ENCODE measurements around the gene PCNX3. TPM values are rescaled to one million over a fixed set of nuclear protein-coding genes. Genes with fewer than 3 reads are reported as not detected.
"Not testable (repeated sequence)": the region's sequence is repeated elsewhere in the genome, so short reads cannot be mapped to it uniquely, and the experiment has no call there.

The PCNX3 gene
- total and polyA plus RNA-seq, 5 donors from 2014 or later: 1.9 to 61.3 (median 2.5) TPM

DNA sequence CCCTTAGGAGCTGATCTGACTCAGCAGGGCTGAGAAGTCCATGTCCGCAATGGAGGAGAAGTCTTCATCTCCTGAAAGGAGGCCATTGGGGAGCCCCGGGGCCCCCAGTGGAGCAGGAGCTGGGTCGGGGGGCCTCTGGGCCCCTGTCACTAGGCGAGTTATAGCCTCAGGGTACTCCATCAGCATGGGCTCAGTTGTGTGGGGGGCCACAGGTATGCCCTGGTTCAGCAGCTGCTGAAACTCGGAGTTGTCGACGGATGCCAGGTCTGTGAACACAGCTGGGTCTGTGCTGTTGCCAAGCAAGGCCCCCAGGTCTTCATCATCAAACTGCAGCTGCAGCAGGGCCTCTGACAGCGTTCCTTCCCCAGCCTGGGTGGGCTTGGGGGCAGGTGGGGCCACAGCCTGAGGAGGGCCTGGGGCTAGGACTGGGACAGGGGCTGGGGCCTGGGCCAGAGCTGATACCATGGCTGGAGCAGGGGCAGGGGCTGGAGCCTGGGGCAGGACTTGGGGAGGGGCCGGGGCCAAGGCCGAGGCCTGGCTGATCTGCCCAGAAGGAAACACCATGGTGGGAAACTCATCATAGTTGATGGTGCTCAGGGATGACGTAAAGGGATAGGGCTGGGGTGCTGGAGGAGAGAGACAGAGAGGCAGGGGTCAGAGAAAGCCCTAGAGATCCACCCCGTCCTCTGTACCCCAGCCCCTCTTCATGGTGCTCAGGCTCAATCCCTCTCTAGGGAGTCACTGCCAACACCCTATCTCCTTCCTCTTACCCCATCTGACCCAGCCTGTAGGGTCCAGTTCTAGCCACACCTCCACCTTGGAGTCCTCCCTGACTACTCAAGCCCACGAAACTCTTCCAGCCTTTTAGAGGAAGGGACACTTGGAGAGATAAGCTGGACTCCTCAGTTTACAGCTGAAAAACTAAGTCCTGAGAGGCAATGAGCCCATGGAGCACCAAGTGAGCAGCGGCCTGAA lies 39.1 kb downstream of the PCNX3 start:
- peaks cover 35% of the 10 kb centered on the region for H3K4me1 ChIP-seq (ENCODE audit: control insufficient read depth, insufficient read depth, low read length, poor library complexity, severe bottlenecking)
- no peak overlapping the region for H3K4me3 ChIP-seq (ENCODE audit: low read depth, low read length)
- no peaks in the 10 kb centered on the region for H3K9me3 ChIP-seq (ENCODE audit: control insufficient read depth in 2 of 2, low read length in 2 of 2)
- H3K27me3 Mint-ChIP-seq: peaks cover 15% of the 10 kb centered on the region
- peak overlapping the region in 1 of 4 donors; percentile 32 for H3K4me3 Mint-ChIP-seq
- H3K36me3 ChIP-seq (ENCODE audit: control insufficient read depth, insufficient read depth, low read length): peaks cover 71% of the 10 kb centered on the region
- DNase-seq (no peak), ATAC-seq (ENCODE audit: low read depth in 2 of 2) (no peak)
- H3K27ac ChIP-seq (ENCODE audit: insufficient read depth, low read length, poor library complexity, severe bottlenecking): peak overlapping the region; percentile 99
- peaks cover 13 to 64% (median 41%) of the 10 kb centered on the region in 4 donors for H3K4me1 Mint-ChIP-seq
- H3K9me3 Mint-ChIP-seq: no peaks in the 10 kb centered on the region
- peaks cover 39% of the 10 kb centered on the region for H3K36me3 Mint-ChIP-seq
- H3K27me3 ChIP-seq (ENCODE audit: control insufficient read depth, insufficient read depth, low read length): no peaks in the 10 kb centered on the region
- peak overlapping the region in 2 of 3 donors; percentile 83 to 93 for H3K27ac Mint-ChIP-seq

DNA sequence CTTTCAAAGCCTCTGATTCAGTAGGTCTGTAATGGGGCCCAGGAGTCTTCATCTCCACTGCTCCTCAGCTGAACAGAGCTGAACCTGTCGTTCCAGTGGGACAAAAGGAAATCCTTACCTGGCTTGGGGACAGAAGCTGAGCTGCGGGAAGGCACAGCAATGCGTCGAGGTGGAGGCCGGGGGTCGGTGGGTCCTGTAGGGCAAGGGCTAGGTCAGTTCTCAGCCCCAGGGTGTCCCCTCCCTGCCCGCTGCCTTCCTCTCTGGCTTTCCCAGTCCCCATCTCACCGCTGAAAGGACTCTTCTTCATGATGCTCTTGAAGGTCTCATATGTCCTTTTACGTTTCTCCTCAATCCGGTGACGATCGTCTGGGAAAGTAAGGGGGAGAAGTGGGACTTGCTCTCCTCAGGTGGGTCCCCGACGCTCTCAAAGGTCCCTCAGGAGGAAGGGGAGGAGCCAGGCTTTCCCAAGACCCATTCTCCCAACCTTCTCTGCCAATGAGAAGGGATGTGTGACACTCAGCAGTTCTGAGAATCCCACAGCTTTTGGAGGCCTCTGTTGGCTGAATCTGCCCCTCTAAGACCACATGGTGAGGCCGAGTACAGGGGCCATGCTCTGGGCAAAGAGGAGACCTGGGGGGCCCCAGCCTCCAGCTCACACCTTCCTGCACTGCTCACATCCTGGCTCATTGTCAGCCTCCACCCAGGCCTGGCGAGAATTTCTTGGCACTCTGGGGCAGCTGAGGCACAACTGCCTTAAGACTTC lies 40.2 kb downstream of the PCNX3 start:
- H3K36me3 Mint-ChIP-seq: peaks cover 46% of the 10 kb centered on the region
- Histone ChIP-seq H3K4me3 (ENCODE audit: low read depth, low read length) (no peak overlapping the region), H3K27me3 (ENCODE audit: control insufficient read depth, insufficient read depth, low read length) (no peaks in the 10 kb centered on the region), H3K27ac (ENCODE audit: insufficient read depth, low read length, poor library complexity, severe bottlenecking) (no peak overlapping the region), H3K4me1 (ENCODE audit: control insufficient read depth, insufficient read depth, low read length, poor library complexity, severe bottlenecking) (peaks cover 46% of the 10 kb centered on the region), H3K36me3 (ENCODE audit: control insufficient read depth, insufficient read depth, low read length) (peaks cover 68% of the 10 kb centered on the region), H3K9me3 (ENCODE audit: control insufficient read depth in 2 of 2, low read length in 2 of 2) (no peaks in the 10 kb centered on the region)
- H3K4me3 Mint-ChIP-seq: peak overlapping the region in 1 of 4 donors; percentile 83
- H3K27ac Mint-ChIP-seq: peak overlapping the region in 2 of 3 donors; percentile 64 to 83
- peaks cover 13 to 73% (median 43%) of the 10 kb centered on the region in 4 donors for H3K4me1 Mint-ChIP-seq
- no peak for DNase-seq
- no peaks in the 10 kb centered on the region for H3K9me3 Mint-ChIP-seq
- peaks cover 15% of the 10 kb centered on the region for H3K27me3 Mint-ChIP-seq
- no peak for ATAC-seq (ENCODE audit: low read depth in 2 of 2)

- H3K4me1 ChIP-seq (ENCODE audit: control insufficient read depth, insufficient read depth, low read length, poor library complexity, severe bottlenecking): peaks cover 49% of the 10 kb centered on the region
- no peaks in the 10 kb centered on the region for H3K9me3 ChIP-seq (ENCODE audit: control insufficient read depth in 2 of 2, low read length in 2 of 2)
- Mint-ChIP-seq H3K36me3 (peaks cover 46% of the 10 kb centered on the region), H3K4me1 (peaks cover 13 to 69% (median 36%) of the 10 kb centered on the region in 4 donors), H3K9me3 (no peaks in the 10 kb centered on the region), H3K27me3 (peaks cover 8% of the 10 kb centered on the region), H3K27ac (peak overlapping the region; percentile 13 to 75 (median 62)), H3K4me3 (peak overlapping the region in 1 of 4 donors; percentile 83)
- ATAC-seq (ENCODE audit: low read depth in 2 of 2) (no peak), DNase-seq (no peak)
- H3K4me3 ChIP-seq (ENCODE audit: low read depth, low read length): no peak overlapping the region
- no peak overlapping the region for H3K27ac ChIP-seq (ENCODE audit: insufficient read depth, low read length, poor library complexity, severe bottlenecking)
- no peaks in the 10 kb centered on the region for H3K27me3 ChIP-seq (ENCODE audit: control insufficient read depth, insufficient read depth, low read length)
- peaks cover 68% of the 10 kb centered on the region for H3K36me3 ChIP-seq (ENCODE audit: control insufficient read depth, insufficient read depth, low read length)
Observed at GRCh38 chr11:65657426-65657825, 41.9 kb downstream of the PCNX3 start.

GRCh38 chr11:65658174-65659021 lies 42.8 kb downstream of the PCNX3 start:
- no peak overlapping the region for H3K4me3 ChIP-seq (ENCODE audit: low read depth, low read length)
- no peak for ATAC-seq (ENCODE audit: low read depth in 2 of 2)
- peaks cover 13 to 60% (median 29%) of the 10 kb centered on the region in 4 donors for H3K4me1 Mint-ChIP-seq
- H3K27me3 Mint-ChIP-seq: peaks cover 4% of the 10 kb centered on the region
- H3K36me3 Mint-ChIP-seq: peaks cover 46% of the 10 kb centered on the region
- H3K4me3 Mint-ChIP-seq: peak overlapping the region in 2 of 4 donors; percentile 59 to 89
- no peak for DNase-seq
- H3K9me3 ChIP-seq (ENCODE audit: control insufficient read depth in 2 of 2, low read length in 2 of 2): no peaks in the 10 kb centered on the region
- H3K27ac Mint-ChIP-seq: no peak overlapping the region
- peaks cover 68% of the 10 kb centered on the region for H3K36me3 ChIP-seq (ENCODE audit: control insufficient read depth, insufficient read depth, low read length)
- H3K27me3 ChIP-seq (ENCODE audit: control insufficient read depth, insufficient read depth, low read length): no peaks in the 10 kb centered on the region
- no peak overlapping the region for H3K27ac ChIP-seq (ENCODE audit: insufficient read depth, low read length, poor library complexity, severe bottlenecking)
- H3K4me1 ChIP-seq (ENCODE audit: control insufficient read depth, insufficient read depth, low read length, poor library complexity, severe bottlenecking): peaks cover 43% of the 10 kb centered on the region
- H3K9me3 Mint-ChIP-seq: no peaks in the 10 kb centered on the region

DNA sequence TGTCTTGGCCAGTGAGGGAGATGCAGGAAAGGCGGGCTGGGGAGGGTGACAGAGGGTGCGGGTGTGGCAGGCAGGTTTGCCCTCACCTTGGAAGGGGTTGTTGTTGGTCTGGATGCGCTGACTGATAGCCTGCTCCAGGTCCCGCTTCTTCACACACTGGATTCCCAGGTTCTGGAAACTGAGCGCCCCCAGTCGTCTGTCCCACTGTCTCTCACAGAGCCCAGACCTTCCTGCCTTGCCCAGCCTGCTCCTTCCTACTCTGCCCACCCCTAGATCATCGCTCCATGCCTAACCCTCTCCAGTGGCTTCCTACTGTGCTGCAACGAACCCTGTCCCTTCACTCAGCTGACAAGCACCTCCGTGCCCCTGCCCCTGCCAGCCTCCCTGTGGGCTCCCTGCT lies 44.5 kb downstream of the PCNX3 start:
- no peak for ATAC-seq (ENCODE audit: low read depth in 2 of 2)
- H3K27me3 ChIP-seq (ENCODE audit: control insufficient read depth, insufficient read depth, low read length): no peaks in the 10 kb centered on the region
- no peak overlapping the region for H3K27ac ChIP-seq (ENCODE audit: insufficient read depth, low read length, poor library complexity, severe bottlenecking)
- H3K27ac Mint-ChIP-seq: peak overlapping the region; percentile 76 to 92 (median 90)
- no peaks in the 10 kb centered on the region for H3K9me3 Mint-ChIP-seq
- H3K4me1 Mint-ChIP-seq: peaks cover 13 to 60% (median 26%) of the 10 kb centered on the region in 4 donors
- H3K4me3 Mint-ChIP-seq: peak overlapping the region in 3 of 4 donors; percentile 52 to 89 (median 73)
- DNase-seq: no peak
- peaks cover 41% of the 10 kb centered on the region for H3K4me1 ChIP-seq (ENCODE audit: control insufficient read depth, insufficient read depth, low read length, poor library complexity, severe bottlenecking)
- H3K36me3 ChIP-seq (ENCODE audit: control insufficient read depth, insufficient read depth, low read length): peaks cover 58% of the 10 kb centered on the region
- no peak overlapping the region for H3K4me3 ChIP-seq (ENCODE audit: low read depth, low read length)
- peaks cover 43% of the 10 kb centered on the region for H3K36me3 Mint-ChIP-seq
- no peaks in the 10 kb centered on the region for H3K9me3 ChIP-seq (ENCODE audit: control insufficient read depth in 2 of 2, low read length in 2 of 2)
- peaks cover 4% of the 10 kb centered on the region for H3K27me3 Mint-ChIP-seq

DNA sequence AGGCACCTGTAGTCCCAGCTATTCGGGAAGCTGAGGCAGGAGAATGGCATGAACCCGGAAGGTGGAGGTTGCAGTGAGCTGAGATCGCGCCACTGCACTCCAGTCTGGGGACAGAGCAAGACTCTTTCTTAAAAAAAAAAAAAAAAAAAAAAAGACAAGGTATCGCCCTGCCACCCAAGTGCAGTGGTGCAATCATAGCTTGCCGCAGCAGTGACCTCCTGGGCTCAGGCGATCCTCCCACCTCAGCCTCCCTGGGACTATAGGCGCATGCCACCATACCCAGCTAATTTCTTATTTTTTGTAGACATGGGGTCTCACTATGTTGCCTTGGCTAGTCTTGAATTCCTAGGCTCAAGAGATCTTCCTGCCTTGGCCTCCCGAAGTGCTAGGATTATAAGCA lies 45.3 kb downstream of the PCNX3 start:
- not testable (repeated sequence) for DNase-seq; ATAC-seq (ENCODE audit: low read depth in 2 of 2); H3K9me3 ChIP-seq (ENCODE audit: control insufficient read depth in 2 of 2, low read length in 2 of 2); H3K9me3 Mint-ChIP-seq; H3K27me3 Mint-ChIP-seq; H3K27me3 ChIP-seq (ENCODE audit: control insufficient read depth, insufficient read depth, low read length)
- Histone ChIP-seq H3K4me3 (ENCODE audit: low read depth, low read length) (peak overlapping the region; percentile 31), H3K4me1 (ENCODE audit: control insufficient read depth, insufficient read depth, low read length, poor library complexity, severe bottlenecking) (peaks cover 41% of the 10 kb centered on the region), H3K36me3 (ENCODE audit: control insufficient read depth, insufficient read depth, low read length) (peaks cover 49% of the 10 kb centered on the region), H3K27ac (ENCODE audit: insufficient read depth, low read length, poor library complexity, severe bottlenecking) (peak overlapping the region; percentile 98)
- peak overlapping the region in 2 of 3 donors; percentile 71 to 92 for H3K27ac Mint-ChIP-seq
- H3K36me3 Mint-ChIP-seq: peaks cover 37% of the 10 kb centered on the region
- H3K4me3 Mint-ChIP-seq: peak overlapping the region; percentile 64 to 89 (median 86)
- H3K4me1 Mint-ChIP-seq: peaks cover 12 to 60% (median 23%) of the 10 kb centered on the region in 4 donors

Measured in CD4-positive, CD25-positive, alpha-beta regulatory T cell (primary cell).